ENCODE measurements around the gene SMIM24.
"Not testable (repeated sequence)": the region's sequence is repeated elsewhere in the genome, so short reads cannot be mapped to it uniquely, and the experiment has no call there.

SMIM24 gene

GRCh38 chr19:3480383-3481091 lies at the start of gene SMIM24:
Gene SMIM24 (minus strand): TSS chr19:3480525. CDS start chr19:3480463, 62 bp downstream.
- DNase-seq: no peak
- peaks cover 16% of the 10 kb centered on the region for H3K4me1 Mint-ChIP-seq
- H3K4me3 Mint-ChIP-seq: no peak within 1 kb of the TSS
- peaks cover 15% of the 10 kb centered on the region for H3K27me3 Mint-ChIP-seq
- no peaks in the 10 kb centered on the region for H3K36me3 Mint-ChIP-seq
- no peak within 1 kb of the TSS for H3K27ac Mint-ChIP-seq
- no peaks in the 10 kb centered on the region for H3K9me3 Mint-ChIP-seq
- CTCF ChIA-PET: interaction anchor here (0.9 kb wide), 1 partner anchor 164 kb away, joined by 3 read pairs; no protein-coding TSS in a partner anchor

DNA sequence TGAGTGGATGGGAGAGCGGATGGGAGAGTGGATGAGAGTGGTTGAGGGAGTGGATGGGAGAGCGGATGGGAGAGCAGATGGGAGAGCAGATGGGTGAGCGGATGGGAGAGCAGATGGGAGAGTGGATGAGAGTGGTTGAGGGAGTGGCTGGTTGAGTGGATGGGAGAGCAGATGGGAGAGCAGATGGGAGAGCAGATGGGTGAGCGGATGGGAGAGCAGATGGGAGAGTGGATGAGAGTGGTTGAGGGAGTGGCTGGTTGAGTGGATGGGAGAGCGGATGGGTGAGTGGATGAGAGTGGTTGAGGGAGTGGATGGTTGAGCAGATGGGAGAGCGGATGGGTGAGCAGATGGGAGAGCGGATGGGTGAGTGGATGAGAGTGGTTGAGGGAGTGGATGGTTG lies 49.0 kb upstream of the SMIM24 start:
- H3K9me3 Mint-ChIP-seq, H3K4me1 Mint-ChIP-seq, H3K27ac Mint-ChIP-seq, H3K4me3 Mint-ChIP-seq, H3K27me3 Mint-ChIP-seq, DNase-seq, CTCF ChIA-PET: not testable (repeated sequence)
- peaks cover 27% of the 10 kb centered on the region for H3K36me3 Mint-ChIP-seq

GRCh38 chr19:3528539-3529211 lies 48.4 kb upstream of the SMIM24 start:
- CTCF ChIA-PET: no interaction called here
- Mint-ChIP-seq H3K9me3 (no peaks in the 10 kb centered on the region), H3K27me3 (no peaks in the 10 kb centered on the region), H3K4me1 (no peaks in the 10 kb centered on the region), H3K4me3 (no peak overlapping the region), H3K27ac (no peak overlapping the region), H3K36me3 (peaks cover 30% of the 10 kb centered on the region)
- DNase-seq: no peak

- peaks cover 25% of the 10 kb centered on the region for H3K36me3 Mint-ChIP-seq
- H3K27ac Mint-ChIP-seq: no peak overlapping the region
- H3K4me1 Mint-ChIP-seq: no peaks in the 10 kb centered on the region
- no peak for DNase-seq
- no peak overlapping the region for H3K4me3 Mint-ChIP-seq
- CTCF ChIA-PET: no interaction called here
- no peaks in the 10 kb centered on the region for H3K27me3 Mint-ChIP-seq
- H3K9me3 Mint-ChIP-seq: no peaks in the 10 kb centered on the region
These were observed 47.8 kb upstream of the SMIM24 start for GRCh38 chr19:3528080-3528479.

DNA sequence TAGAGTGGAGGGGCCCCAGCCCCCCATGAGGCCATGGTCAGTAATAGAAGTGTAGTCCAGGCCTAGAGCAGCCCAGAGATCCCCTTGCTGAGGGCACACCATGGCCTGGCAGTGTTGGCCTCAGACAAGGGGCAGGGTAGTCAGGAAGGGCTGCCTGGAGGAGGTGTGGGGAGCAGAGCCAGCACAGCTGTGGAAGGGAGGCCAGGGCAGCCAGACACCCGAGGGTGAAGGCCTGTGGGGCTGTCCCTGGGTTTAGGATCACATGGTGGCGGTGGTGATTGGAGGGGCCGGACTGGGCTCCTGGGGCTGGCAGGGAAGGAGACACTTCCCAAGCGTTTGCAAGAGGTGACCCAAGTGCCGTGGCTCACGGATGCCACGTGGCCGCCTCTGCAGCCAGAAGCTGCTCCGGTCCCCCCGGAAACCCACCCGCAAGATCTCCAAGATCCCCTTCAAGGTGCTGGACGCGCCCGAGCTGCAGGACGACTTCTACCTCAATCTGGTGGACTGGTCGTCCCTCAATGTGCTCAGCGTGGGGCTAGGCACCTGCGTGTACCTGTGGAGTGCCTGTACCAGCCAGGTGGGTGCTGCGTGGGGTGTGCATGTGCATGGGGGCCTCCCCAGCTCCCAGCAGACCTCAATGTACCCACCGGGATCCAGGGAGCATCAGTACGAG lies 47.0 kb upstream of the SMIM24 start:
- H3K4me1 Mint-ChIP-seq: no peaks in the 10 kb centered on the region
- DNase-seq: no peak
- no peak overlapping the region for H3K27ac Mint-ChIP-seq
- peaks cover 22% of the 10 kb centered on the region for H3K36me3 Mint-ChIP-seq
- H3K9me3 Mint-ChIP-seq: no peaks in the 10 kb centered on the region
- CTCF ChIA-PET: no interaction called here
- no peak overlapping the region for H3K4me3 Mint-ChIP-seq
- no peaks in the 10 kb centered on the region for H3K27me3 Mint-ChIP-seq

- CTCF ChIA-PET: no interaction called here
- Mint-ChIP-seq H3K4me1 (no peaks in the 10 kb centered on the region), H3K27ac (no peak overlapping the region), H3K9me3 (no peaks in the 10 kb centered on the region), H3K36me3 (peaks cover 23% of the 10 kb centered on the region), H3K27me3 (no peaks in the 10 kb centered on the region), H3K4me3 (no peak overlapping the region)
- DNase-seq: no peak
These were observed 46.3 kb upstream of the SMIM24 start for GRCh38 chr19:3526507-3527237.

GRCh38 chr19:3524904-3525451 lies 44.7 kb upstream of the SMIM24 start:
- CTCF ChIA-PET: no interaction called here
- Mint-ChIP-seq H3K27ac (no peak overlapping the region), H3K36me3 (peaks cover 25% of the 10 kb centered on the region), H3K27me3 (no peaks in the 10 kb centered on the region), H3K9me3 (no peaks in the 10 kb centered on the region), H3K4me1 (peaks cover 5% of the 10 kb centered on the region), H3K4me3 (no peak overlapping the region)
- no peak for DNase-seq

GRCh38 chr19:3524078-3524842 lies 43.9 kb upstream of the SMIM24 start:
- CTCF ChIA-PET: no interaction called here
- H3K4me1 Mint-ChIP-seq: peaks cover 5% of the 10 kb centered on the region

GRCh38 chr19:3523361-3524077 lies 43.2 kb upstream of the SMIM24 start:
- CTCF ChIA-PET: no interaction called here
- Mint-ChIP-seq H3K27me3 (no peaks in the 10 kb centered on the region), H3K27ac (no peak overlapping the region), H3K4me1 (peaks cover 5% of the 10 kb centered on the region), H3K36me3 (peaks cover 25% of the 10 kb centered on the region), H3K4me3 (no peak overlapping the region), H3K9me3 (no peaks in the 10 kb centered on the region)
- no peak for DNase-seq

More at GRCh38 chr19:3524078-3524842, 43.9 kb upstream of the SMIM24 start:
- Mint-ChIP-seq H3K4me3 (no peak overlapping the region), H3K27ac (no peak overlapping the region), H3K36me3 (peaks cover 25% of the 10 kb centered on the region), H3K27me3 (no peaks in the 10 kb centered on the region), H3K9me3 (no peaks in the 10 kb centered on the region)
- no peak for DNase-seq

GRCh38 chr19:3522421-3523360 lies 42.4 kb upstream of the SMIM24 start:
- Mint-ChIP-seq H3K36me3 (peaks cover 25% of the 10 kb centered on the region), H3K9me3 (no peaks in the 10 kb centered on the region), H3K4me3 (no peak overlapping the region), H3K4me1 (peaks cover 6% of the 10 kb centered on the region), H3K27ac (no peak overlapping the region), H3K27me3 (no peaks in the 10 kb centered on the region)
- CTCF ChIA-PET: interaction anchor here (1.0 kb wide), 1 partner anchor 22 kb away, joined by 3 read pairs; no protein-coding TSS in a partner anchor
- DNase-seq: no peak

- CTCF ChIA-PET: no interaction called here
These were observed 40.8 kb upstream of the SMIM24 start for GRCh38 chr19:3521104-3521445.

More at GRCh38 chr19:3521104-3521445, 40.8 kb upstream of the SMIM24 start:
- DNase-seq: no peak
- H3K4me1 Mint-ChIP-seq: peaks cover 19% of the 10 kb centered on the region
- H3K9me3 Mint-ChIP-seq: no peaks in the 10 kb centered on the region
- no peaks in the 10 kb centered on the region for H3K27me3 Mint-ChIP-seq
- peaks cover 20% of the 10 kb centered on the region for H3K36me3 Mint-ChIP-seq
- no peak overlapping the region for H3K4me3 Mint-ChIP-seq
- peak overlapping the region; percentile 16 for H3K27ac Mint-ChIP-seq
